Adrenal gland (tissue), 5 donors: ENCODE measurements around the gene CERS3.

ENCODE experiments used
- CTCF ChIP-seq, 6 experiments: fragments of 450-650 bp in 4 of 6; fragments of 200-600 bp in 2 of 6; sonication (generic) in 1 of 6; IDR thresholded peaks; 1 replicate in 5 of 6; 2 replicates in 1 of 6; pipeline versions ENCODE4 v1.5.1 to v1.8.0; 2016 to 2021; ENCODE audit warnings: antibody characterized with exemption in 6 of 6, mild to moderate bottlenecking in 2 of 6, moderate library complexity in 1 of 6
- POLR2A ChIP-seq, 2 donors: fragments of 450-650 bp; IDR thresholded peaks; one replicate each; pipeline ENCODE4 v1.6.1; 2017; ENCODE audit warnings: antibody characterized with exemption in 2 of 2, mild to moderate bottlenecking in 2 of 2, moderate library complexity in 1 of 2
- donor health status: DM: no; HTN: no; CAD: no.

DNA sequence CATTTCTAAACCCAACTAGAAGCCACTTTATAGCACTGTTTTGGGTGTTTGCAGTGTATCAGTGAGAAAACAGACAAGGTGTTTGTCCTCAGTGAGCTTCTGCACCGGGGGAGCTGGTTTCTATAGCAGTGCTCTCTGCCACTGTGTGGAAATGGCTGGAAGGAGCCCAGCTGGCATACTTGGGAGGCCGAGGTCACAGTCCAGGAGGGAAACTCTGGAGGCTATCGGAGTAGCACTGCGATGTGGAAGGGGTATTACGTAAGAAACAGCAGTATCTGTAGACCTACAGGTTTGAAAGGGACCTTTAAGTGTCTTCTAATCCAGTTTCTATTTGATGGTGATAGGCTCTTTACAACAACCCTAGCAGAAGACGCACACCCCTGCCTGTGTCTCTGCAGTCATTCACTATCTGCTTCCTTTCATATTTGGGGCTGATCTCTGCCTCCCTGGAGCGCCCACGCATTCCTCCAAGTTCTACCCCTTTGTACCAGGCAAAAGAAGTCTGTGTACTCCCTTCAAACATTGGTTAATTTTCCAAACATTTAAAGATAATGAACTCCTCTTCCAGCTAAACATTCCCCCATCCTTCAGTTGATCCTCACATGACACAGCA is 99.5 kb downstream of the CERS3 start:
- TF ChIP-seq CTCF (IDR thresholded peaks at IDR 0.05) (no peak), POLR2A (IDR thresholded peaks at IDR 0.05) (no peak)
